T-helper 1 cell treated with Interleukin-12 subunit alpha and Interleukin-12 subunit beta and Interleukin-4 antibody, amounts not matched to agents 30 μg/mL and 1 μg/mL, for 36 hours (primary cell): Measurements from ENCODE around the gene HNRNPUL1.
A peak's percentile ranks its signal among the peaks of the same experiment; 100 is the strongest.

Experiments used
- H3K27ac Mint-ChIP-seq: one replicate; pipeline ENCODE4 v1.8.0; 2021; ENCODE audit warnings: mild to moderate bottlenecking, mixed read lengths
- H3K27me3 Mint-ChIP-seq: one replicate; pipeline ENCODE4 v1.8.0; 2021; ENCODE audit warnings: low read depth, mixed read lengths
- H3K36me3 Mint-ChIP-seq: one replicate; pipeline ENCODE4 v1.8.0; 2021; ENCODE audit warnings: low read depth, mixed read lengths
- H3K4me1 Mint-ChIP-seq: one replicate; pipeline ENCODE4 v1.8.0; 2021; ENCODE audit warnings: low read depth, mixed read lengths
- H3K4me3 Mint-ChIP-seq: one replicate; pipeline ENCODE4 v1.8.0; 2021; ENCODE audit warnings: mild to moderate bottlenecking, moderate library complexity, mixed read lengths
- H3K9me3 Mint-ChIP-seq: one replicate; pipeline ENCODE4 v1.8.0; 2021; ENCODE audit warnings: mixed read lengths

The HNRNPUL1 gene

GRCh38 chr19:41249707-41250423 lies 14.3 kb upstream of the HNRNPUL1 start:
- Mint-ChIP-seq H3K36me3 (no peaks in the 10 kb centered on the region), H3K4me3 (no peak overlapping the region), H3K27ac (no peak overlapping the region), H3K9me3 (no peaks in the 10 kb centered on the region), H3K4me1 (no peaks in the 10 kb centered on the region), H3K27me3 (peaks cover 12% of the 10 kb centered on the region)

GRCh38 chr19:41253660-41254059 lies 10.5 kb upstream of the HNRNPUL1 start:
- Mint-ChIP-seq H3K36me3 (no peaks in the 10 kb centered on the region), H3K4me3 (no peak overlapping the region), H3K4me1 (no peaks in the 10 kb centered on the region), H3K27ac (no peak overlapping the region), H3K27me3 (peaks cover 20% of the 10 kb centered on the region), H3K9me3 (no peaks in the 10 kb centered on the region)

- H3K9me3 Mint-ChIP-seq = no peaks in the 10 kb centered on the region
- no peak overlapping the region for H3K27ac Mint-ChIP-seq
- no peaks in the 10 kb centered on the region for H3K4me1 Mint-ChIP-seq
- no peak overlapping the region for H3K4me3 Mint-ChIP-seq
- H3K36me3 Mint-ChIP-seq = no peaks in the 10 kb centered on the region
- peaks cover 18% of the 10 kb centered on the region for H3K27me3 Mint-ChIP-seq
Observed at GRCh38 chr19:41255171-41255570, 9.0 kb upstream of the HNRNPUL1 start.

GRCh38 chr19:41261474-41262190 lies 2.5 kb upstream of the HNRNPUL1 start:
- H3K36me3 Mint-ChIP-seq = peaks cover 17% of the 10 kb centered on the region
- H3K27ac Mint-ChIP-seq = peak overlapping the region; percentile 99
- no peaks in the 10 kb centered on the region for H3K9me3 Mint-ChIP-seq
- peaks cover 1% of the 10 kb centered on the region for H3K27me3 Mint-ChIP-seq
- peaks cover 29% of the 10 kb centered on the region for H3K4me1 Mint-ChIP-seq
- peak overlapping the region; percentile 96 for H3K4me3 Mint-ChIP-seq

GRCh38 chr19:41263042-41263849 lies 926 bp upstream of the HNRNPUL1 start:
- Mint-ChIP-seq H3K9me3 (no peaks in the 10 kb centered on the region), H3K27me3 (no peaks in the 10 kb centered on the region), H3K4me1 (peaks cover 44% of the 10 kb centered on the region), H3K4me3 (peak overlapping the region; percentile 96), H3K36me3 (peaks cover 28% of the 10 kb centered on the region), H3K27ac (peak overlapping the region; percentile 99)

- Mint-ChIP-seq H3K27me3 (no peaks in the 10 kb centered on the region), H3K4me1 (peaks cover 44% of the 10 kb centered on the region), H3K36me3 (peaks cover 35% of the 10 kb centered on the region), H3K4me3 (peak overlapping the region; percentile 96), H3K27ac (peak overlapping the region; percentile 99), H3K9me3 (no peaks in the 10 kb centered on the region)
Observed at GRCh38 chr19:41264581-41265394, 616 bp downstream of the HNRNPUL1 start.

- H3K4me3 Mint-ChIP-seq = peak overlapping the region; percentile 96
- no peaks in the 10 kb centered on the region for H3K27me3 Mint-ChIP-seq
- no peaks in the 10 kb centered on the region for H3K9me3 Mint-ChIP-seq
- H3K36me3 Mint-ChIP-seq = peaks cover 37% of the 10 kb centered on the region
- H3K4me1 Mint-ChIP-seq = peaks cover 44% of the 10 kb centered on the region
- H3K27ac Mint-ChIP-seq = peak overlapping the region; percentile 93
Observed at GRCh38 chr19:41265395-41266153, 1.4 kb downstream of the HNRNPUL1 start.

GRCh38 chr19:41269055-41269454 lies 4.9 kb downstream of the HNRNPUL1 start:
- no peaks in the 10 kb centered on the region for H3K27me3 Mint-ChIP-seq
- no peak overlapping the region for H3K4me3 Mint-ChIP-seq
- H3K9me3 Mint-ChIP-seq = no peaks in the 10 kb centered on the region
- H3K27ac Mint-ChIP-seq = no peak overlapping the region
- peaks cover 64% of the 10 kb centered on the region for H3K36me3 Mint-ChIP-seq
- peaks cover 33% of the 10 kb centered on the region for H3K4me1 Mint-ChIP-seq

GRCh38 chr19:41269571-41269970 lies 5.4 kb downstream of the HNRNPUL1 start:
- no peaks in the 10 kb centered on the region for H3K9me3 Mint-ChIP-seq
- H3K4me3 Mint-ChIP-seq = no peak overlapping the region
- H3K27me3 Mint-ChIP-seq = no peaks in the 10 kb centered on the region
- H3K36me3 Mint-ChIP-seq = peaks cover 66% of the 10 kb centered on the region
- no peak overlapping the region for H3K27ac Mint-ChIP-seq
- H3K4me1 Mint-ChIP-seq = peaks cover 33% of the 10 kb centered on the region

- Mint-ChIP-seq H3K36me3 (peaks cover 63% of the 10 kb centered on the region), H3K27ac (no peak overlapping the region), H3K4me3 (no peak overlapping the region), H3K27me3 (no peaks in the 10 kb centered on the region), H3K4me1 (peaks cover 11% of the 10 kb centered on the region), H3K9me3 (no peaks in the 10 kb centered on the region)
Observed at GRCh38 chr19:41273076-41273475, 8.9 kb downstream of the HNRNPUL1 start.

- H3K27me3 Mint-ChIP-seq = no peaks in the 10 kb centered on the region
- H3K4me1 Mint-ChIP-seq = peaks cover 10% of the 10 kb centered on the region
- peaks cover 70% of the 10 kb centered on the region for H3K36me3 Mint-ChIP-seq
- no peak overlapping the region for H3K27ac Mint-ChIP-seq
- no peak overlapping the region for H3K4me3 Mint-ChIP-seq
- no peaks in the 10 kb centered on the region for H3K9me3 Mint-ChIP-seq
Observed at GRCh38 chr19:41274802-41275201, 10.6 kb downstream of the HNRNPUL1 start.

- peaks cover 71% of the 10 kb centered on the region for H3K36me3 Mint-ChIP-seq
- H3K27me3 Mint-ChIP-seq = no peaks in the 10 kb centered on the region
- H3K4me1 Mint-ChIP-seq = peaks cover 14% of the 10 kb centered on the region
- no peaks in the 10 kb centered on the region for H3K9me3 Mint-ChIP-seq
- peak overlapping the region; percentile 31 for H3K27ac Mint-ChIP-seq
- no peak overlapping the region for H3K4me3 Mint-ChIP-seq
Observed at GRCh38 chr19:41276231-41276630, 12.1 kb downstream of the HNRNPUL1 start.

- H3K36me3 Mint-ChIP-seq = peaks cover 59% of the 10 kb centered on the region
- H3K4me1 Mint-ChIP-seq = peaks cover 10% of the 10 kb centered on the region
- H3K4me3 Mint-ChIP-seq = no peak overlapping the region
- no peaks in the 10 kb centered on the region for H3K9me3 Mint-ChIP-seq
- H3K27me3 Mint-ChIP-seq = no peaks in the 10 kb centered on the region
- no peak overlapping the region for H3K27ac Mint-ChIP-seq
Observed at GRCh38 chr19:41278478-41278877, 14.3 kb downstream of the HNRNPUL1 start.
